CD4-positive, alpha-beta T cell treated with Interleukin-4 for 4 hours (primary cell): ENCODE measurements around the gene UTP14A.

Experiments used
- DNase-seq: peaks from one replicate; pipeline ENCODE4 v3.0.0-alpha.2; 2020

The UTP14A gene

DNA sequence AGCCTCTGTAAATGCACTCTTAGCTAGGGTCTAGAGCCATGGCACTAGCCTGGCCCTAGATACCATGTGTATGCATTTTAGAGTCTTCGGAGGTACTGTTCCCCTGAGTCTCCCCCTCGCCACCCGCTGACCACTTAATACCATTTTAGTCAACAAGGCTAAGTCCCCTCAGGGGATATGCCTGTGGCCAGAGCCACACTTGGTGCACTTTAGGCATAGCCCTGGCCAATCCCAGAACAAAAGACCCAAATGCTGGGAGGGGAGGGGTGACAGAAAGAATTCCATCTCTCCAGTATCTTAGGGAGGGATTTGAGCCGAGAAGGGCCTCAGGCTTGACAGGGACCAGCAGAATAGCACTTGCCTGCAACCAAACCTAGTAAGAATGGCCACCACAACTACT, 47.9 kb downstream of the UTP14A start:
- no peak for DNase-seq

- DNase-seq, result no peak
Observed at GRCh38 chrX:129954804-129955203, 48.8 kb downstream of the UTP14A start.

- no peak for DNase-seq
Observed at GRCh38 chrX:129955682-129956081, 49.7 kb downstream of the UTP14A start.

- no peak for DNase-seq
Observed at GRCh38 chrX:129956145-129956544, 50.2 kb downstream of the UTP14A start.

DNA sequence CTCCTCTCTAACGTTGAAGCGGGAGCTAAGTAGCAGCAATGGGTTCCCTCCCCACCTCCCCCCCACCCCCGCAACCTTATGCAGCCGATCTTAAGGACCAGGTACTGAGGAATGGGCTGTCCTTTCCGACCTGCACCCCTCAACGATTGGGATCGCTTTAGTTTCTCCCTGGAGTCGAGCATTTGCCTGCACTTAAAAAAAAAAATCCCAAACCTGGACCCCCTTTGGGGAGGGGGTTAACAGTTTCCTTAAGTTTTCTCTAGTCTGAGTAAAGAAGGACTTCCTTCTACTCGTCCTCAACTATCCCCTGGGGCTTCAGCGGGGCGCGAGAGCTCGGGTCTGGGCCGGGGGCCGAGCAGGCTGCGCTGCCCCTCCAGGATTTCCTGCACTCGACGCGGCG, 50.8 kb downstream of the UTP14A start:
- DNase-seq, result no peak

DNA sequence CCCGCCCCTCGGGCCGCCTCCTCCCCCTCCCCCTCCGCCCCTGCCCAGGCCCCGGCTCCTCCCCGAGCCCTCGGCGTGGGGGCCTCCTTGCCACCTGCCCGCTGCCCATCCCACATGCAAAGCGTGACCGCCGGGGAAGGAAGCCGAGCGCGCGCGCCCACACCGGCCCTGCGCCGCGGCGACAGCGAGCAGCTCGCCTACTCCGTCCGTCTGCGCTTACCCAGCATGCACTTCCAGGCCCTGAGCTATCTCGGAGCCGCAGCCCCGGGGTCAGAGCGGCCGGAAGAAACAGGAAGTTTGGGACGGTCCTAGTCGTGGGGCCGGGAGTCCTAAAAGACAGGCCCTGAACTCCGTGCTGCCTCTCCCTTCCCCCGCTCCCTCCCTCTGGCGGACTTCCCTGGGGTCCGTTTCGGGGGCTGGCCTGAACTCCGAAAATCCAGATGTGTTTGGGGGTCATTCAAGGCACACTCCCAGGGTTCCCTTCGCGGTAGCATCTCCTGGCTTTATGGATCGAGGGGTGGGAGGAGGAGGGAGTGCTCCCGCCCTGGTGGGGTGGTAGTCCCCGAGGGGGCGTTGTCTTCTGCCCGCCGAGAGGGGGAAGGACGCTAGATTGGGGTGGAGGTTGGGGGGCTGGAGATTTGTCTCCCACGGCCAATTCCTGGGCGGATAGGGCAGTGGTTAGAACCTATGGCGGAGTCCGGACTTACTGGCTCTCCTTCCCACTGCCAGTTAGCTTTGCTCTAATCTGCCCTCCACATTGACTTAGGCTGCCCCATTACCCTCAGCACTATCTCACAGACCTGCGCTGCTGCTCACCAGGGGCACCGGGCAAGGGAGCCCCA, 51.5 kb downstream of the UTP14A start:
- DNase-seq, result peak; percentile 31

- DNase-seq, result no peak
Observed at GRCh38 chrX:129958083-129958465, 52.1 kb downstream of the UTP14A start.

- no peak for DNase-seq
Observed at GRCh38 chrX:129958814-129959492, 53.0 kb downstream of the UTP14A start.

- DNase-seq, result no peak
Observed at GRCh38 chrX:129959493-129959832, 53.5 kb downstream of the UTP14A start.

GRCh38 chrX:129961180-129962083, 55.5 kb downstream of the UTP14A start:
- peak; percentile 62 for DNase-seq

GRCh38 chrX:129963729-129964128, 57.8 kb downstream of the UTP14A start:
- DNase-seq, result no peak

DNA sequence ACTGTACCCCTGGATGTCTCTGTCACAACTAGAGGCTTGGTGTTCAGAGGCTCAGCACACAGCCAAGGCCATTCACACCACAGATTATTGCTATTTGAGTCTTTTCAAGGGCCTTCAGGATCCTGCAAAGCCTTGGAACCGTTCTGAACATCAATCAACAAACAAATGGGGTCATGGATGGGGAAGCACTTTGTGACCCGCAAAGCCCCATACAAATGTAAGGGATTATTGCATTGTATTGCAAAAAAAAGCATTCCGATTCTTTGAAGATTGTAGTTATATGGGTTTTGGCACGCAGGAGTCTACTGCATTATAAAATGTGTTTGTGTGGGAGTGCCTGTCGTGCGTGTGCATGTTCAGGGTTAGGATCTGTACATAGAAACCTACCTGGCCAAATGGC, 59.2 kb downstream of the UTP14A start:
- no peak for DNase-seq

DNA sequence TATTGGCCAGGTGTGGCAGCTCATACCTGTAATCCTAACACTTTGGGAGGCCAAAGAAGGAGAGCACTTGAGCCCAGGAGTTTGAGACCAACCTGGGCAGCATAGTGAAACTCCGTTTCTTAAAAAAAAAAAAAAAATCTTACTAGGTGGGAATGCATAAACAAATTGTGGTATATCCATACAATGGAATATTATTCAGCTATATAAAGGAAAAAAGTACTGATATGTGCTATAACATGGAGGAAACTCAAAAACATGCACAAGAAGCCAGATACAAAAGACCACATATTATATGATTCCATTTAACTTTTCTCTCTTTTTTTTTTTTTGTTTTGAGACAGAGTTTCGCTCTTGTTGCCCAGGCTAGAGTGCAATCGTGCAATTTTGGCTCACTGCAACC, 63.0 kb downstream of the UTP14A start:
- no peak for DNase-seq

- DNase-seq, result no peak
Observed at GRCh38 chrX:129976441-129976840, 70.5 kb downstream of the UTP14A start.
